DMS114 treated with DMSO at 0.1 percent for 48 hours (cell line): ENCODE results near the gene SLC5A1.
"Not testable (repeated sequence)": the region's sequence is repeated elsewhere in the genome, so short reads cannot be mapped to it uniquely, and the experiment has no call there.

ENCODE experiments used
- DNase-seq: peaks from one replicate; lab custom pipeline; 2025; ENCODE audit not compliant: unreplicated experiment; lab: John Stamatoyannopoulos, UW

SLC5A1 gene

DNA sequence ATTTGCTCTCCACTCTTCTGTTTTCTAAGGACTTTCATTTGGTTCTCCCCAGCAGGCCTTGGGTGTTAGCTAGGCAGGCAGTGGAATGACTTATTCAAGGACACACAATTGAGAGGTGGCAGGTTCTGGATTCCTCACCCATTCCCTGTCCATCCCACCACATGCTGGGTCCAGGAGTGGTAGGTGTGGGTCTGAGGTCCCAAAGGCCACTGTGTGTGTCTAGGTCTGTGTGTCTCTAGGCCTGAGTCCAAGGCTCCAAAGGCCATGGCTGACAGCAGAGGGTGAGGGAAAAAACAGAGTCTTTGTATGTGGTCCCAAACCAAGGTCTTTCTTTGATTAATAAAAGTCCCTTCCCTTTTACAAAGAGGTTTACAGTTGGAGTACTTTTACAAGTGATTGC is 40.8 kb downstream of the SLC5A1 start:
- no peak for DNase-seq

DNA sequence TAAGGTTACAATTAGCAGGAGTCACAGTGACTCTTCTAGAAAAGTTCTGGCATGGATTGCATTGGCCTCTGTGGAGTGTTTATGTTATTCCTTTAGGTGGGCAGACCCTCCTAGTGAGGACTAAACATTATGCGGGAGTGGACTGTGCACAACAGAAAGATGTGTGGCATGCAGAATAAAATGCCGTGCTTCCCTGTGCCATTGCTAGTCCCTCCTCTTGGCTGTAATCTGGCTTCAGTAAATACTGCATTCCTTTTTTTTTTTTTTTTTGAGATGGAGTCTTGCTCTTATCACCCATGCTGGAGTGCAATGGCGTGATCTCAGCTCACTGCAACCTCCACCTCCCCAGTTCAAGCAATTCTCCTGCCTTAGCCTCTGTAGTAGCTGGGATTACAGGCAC is 45.0 kb downstream of the SLC5A1 start:
- DNase-seq: no peak

DNA sequence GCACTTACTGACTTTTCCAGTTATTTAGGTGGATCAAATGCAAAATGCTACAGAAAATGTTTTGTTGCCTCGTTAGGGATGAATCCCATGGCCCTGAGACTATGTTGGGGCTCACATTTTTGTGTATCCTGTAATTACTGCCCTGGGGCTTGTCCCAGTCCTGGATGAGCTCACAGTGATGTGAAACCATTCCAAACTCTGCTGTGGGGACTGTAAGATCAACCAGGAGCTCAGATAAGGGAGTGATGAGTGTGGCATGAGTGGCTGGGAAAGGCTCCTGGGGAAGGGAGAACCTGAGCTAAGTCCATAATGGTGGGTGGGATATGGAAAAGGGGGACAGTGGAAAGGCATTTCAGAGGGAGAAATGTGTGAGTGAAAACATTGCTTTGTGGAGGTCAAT is 54.0 kb downstream of the SLC5A1 start:
- no peak for DNase-seq

GRCh38 chr22:32097881-32098499 is 54.9 kb downstream of the SLC5A1 start:
- no peak for DNase-seq

- DNase-seq: no peak
Observed at GRCh38 chr22:32100711-32101110, 57.6 kb downstream of the SLC5A1 start.

DNA sequence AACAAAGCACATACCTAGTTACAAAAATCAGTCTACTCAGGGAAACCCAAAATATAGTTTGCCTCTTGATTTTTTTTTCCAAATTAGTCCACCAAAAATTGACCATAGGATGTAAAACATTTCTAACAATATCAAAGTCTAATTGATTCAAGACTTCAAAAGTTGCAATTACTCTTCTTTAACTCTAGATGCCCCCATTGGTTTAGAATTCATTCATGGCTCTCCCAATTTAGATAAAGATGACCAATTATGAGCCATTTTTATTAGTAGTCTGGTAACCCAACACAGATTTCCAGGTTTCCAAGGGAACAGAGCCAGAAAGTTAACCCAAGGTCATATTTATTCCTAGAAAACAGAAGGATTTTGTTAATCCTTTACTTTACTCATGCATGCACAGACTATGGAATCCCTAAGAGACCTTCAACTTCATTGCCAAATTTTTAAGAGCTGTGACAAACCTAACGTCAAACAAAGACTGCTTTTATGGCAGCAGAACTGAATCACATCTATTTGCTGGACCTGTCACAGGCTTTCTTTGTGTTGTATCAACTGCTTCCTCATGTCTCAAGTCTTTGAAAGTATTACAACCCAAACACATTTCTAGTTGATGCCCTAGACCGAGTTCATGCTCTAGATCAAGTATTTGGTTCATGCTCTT is 60.7 kb downstream of the SLC5A1 start:
- DNase-seq: peak; percentile 19

DNA sequence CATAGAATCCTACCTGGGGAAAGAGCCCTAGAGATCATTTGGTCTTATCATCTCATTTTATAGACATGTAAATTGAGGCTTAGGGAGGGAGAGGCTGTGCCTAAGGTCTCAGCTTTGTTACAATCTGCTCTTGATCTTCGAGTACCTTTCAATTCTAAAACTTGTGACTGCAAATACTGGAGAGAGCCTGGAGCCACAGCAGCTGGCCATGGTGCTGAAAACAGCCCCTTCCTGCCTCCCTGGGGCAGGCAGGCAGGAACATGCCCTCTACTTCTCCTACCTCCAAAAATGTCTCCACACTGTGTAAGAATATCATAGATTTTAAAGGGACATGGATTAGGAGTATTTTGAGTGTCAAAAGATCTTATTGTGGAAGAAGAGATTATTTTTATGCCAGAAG is 63.9 kb downstream of the SLC5A1 start:
- DNase-seq: no peak

DNA sequence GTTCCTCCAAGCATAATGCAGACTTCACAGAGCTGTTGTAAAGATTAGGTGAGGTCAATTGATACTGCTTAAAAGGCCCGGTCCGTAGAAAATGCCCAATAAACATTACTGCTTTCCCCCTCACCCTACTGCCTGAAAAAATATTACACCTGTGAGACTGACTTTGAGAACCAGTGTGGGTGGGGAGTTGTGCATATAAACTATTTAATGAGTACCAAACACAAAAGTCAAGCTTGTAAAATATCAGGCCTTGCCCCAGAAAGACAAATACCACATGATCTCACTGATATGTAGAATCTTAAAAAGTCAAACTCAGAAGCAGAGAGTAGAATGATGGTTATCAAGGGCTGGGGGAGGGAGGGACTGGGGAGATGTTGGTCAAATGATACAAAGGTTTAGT is 69.3 kb downstream of the SLC5A1 start:
- DNase-seq: no peak

GRCh38 chr22:32119568-32120235 is 76.6 kb downstream of the SLC5A1 start:
- no peak for DNase-seq

DNA sequence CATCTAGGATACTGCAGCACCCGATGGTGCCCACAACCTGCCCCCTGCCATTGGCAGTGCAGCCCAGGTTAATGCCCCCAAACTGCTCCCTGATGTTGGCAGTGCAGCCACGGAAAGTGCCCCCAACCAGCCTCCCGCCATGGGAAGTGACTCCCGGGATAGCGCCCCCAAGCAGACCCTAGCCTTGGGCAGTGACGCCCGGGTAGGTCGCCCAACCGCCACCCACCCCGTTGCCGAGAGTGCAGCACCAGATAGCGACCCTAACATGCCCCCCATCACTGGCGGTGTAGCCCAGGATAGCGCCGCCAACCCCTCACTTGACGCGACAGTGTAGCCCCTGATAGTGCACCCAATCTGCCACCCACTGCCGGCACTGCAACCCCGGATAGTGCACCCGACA is 77.5 kb downstream of the SLC5A1 start:
- no peak for DNase-seq

- DNase-seq: no peak
Observed at GRCh38 chr22:32122899-32123298, 79.8 kb downstream of the SLC5A1 start.

DNA sequence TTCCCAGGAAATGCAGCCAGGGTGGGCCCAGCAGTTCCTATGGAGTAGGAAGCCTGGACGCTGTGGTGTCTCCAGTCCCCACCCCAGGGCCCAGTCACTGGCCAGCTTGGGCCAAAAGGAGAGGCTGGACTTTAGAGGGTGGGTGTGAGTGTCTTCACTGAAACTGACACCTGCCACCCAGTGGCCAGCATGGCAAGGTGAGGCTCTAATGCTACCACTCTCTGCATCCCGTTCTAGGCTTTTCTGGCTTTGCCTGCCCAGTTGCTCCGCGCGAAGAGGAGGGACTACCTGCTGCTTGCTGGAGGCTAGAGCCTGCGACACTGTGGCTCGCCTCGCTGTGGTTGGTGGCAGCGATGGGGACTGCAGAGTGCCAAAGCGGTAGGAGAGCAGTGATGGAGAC is 80.6 kb downstream of the SLC5A1 start:
- no peak for DNase-seq

DNA sequence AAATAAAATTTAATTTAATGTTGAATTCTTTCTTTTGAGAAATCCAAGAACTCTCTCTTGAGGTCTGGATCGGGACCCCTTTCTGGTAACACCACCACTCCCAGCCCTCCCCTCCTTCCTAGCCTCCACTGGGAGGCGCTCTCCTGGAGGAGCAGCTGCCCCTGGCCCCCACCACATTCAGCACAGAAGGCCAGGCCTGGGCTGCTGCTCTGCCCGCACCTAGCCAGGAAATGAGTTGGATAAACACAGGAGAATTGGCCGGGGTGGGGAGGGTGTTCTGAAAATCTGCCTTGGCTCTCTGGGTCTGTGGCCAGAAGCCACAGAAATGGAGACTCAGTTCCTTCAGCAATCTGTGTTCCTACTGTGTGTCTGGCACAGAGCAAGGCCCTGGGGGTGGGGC is 84.8 kb downstream of the SLC5A1 start:
- DNase-seq: no peak

GRCh38 chr22:32130464-32130863 is 87.4 kb downstream of the SLC5A1 start:
- DNase-seq: no peak

GRCh38 chr22:32132126-32132525 is 89.1 kb downstream of the SLC5A1 start:
- DNase-seq: no peak

- DNase-seq: no peak
Observed at GRCh38 chr22:32132783-32133182, 89.7 kb downstream of the SLC5A1 start.

GRCh38 chr22:32134796-32135195 is 91.7 kb downstream of the SLC5A1 start:
- not testable (repeated sequence) for DNase-seq

DNA sequence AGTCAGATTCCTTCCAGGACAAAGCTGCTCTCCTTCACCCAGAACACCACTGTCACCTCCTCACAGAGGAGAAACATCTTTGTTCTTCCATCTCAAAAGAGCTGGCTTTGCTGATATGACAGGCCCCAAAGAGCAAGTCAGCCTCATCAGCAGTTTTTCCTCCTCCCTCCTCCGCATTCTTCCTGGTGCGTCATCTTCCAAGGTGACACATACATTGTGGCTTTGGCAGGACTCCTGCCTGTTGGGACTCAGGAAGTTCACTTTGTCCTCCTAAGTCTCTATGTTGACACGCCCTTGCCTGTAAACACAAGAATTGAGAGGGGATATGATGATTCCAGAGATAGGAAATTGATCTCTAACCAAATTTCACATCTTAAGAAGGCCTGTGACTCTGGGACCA is 92.9 kb downstream of the SLC5A1 start:
- DNase-seq: not testable (repeated sequence)

DNA sequence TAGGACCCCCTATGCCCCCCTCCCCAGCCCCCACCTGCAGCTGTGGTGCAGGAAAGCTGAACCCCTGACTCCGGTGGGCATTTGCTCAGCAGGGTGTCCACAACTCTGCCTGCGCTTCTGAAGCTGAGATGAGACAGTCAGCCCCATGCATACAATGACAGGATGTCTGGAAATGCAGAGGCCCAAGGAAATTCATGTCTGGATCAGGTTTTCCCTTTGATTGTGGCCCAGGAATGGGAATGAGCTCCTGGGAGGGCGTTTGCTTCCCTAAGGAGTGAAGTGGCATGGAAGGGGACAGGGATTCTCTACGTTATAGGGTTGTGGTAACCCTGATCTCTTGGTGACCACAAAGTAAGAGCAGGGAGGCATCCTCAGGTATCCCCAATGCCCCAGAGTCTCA is 93.8 kb downstream of the SLC5A1 start:
- DNase-seq: not testable (repeated sequence)

GRCh38 chr22:32137731-32138324 is 94.8 kb downstream of the SLC5A1 start:
- DNase-seq: not testable (repeated sequence)

DNA sequence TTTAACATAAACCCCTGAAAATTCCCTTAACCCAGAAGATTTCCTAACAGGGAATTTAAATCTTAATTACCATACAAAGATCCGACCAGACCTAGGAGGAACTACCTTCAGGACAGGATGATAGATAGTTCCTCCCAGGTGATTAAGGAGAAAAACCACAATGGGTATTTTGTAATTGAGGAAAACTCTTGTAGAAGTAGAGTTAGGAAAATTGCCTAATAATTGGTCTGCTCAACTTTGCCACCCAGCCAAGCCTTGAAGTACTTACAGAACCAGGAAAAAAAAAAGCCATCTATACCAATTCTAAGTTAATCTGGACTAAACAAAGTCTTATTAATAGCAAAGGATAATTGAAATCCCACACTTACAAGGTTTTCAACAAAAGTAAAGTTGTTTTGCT is 95.5 kb downstream of the SLC5A1 start:
- not testable (repeated sequence) for DNase-seq

DNA sequence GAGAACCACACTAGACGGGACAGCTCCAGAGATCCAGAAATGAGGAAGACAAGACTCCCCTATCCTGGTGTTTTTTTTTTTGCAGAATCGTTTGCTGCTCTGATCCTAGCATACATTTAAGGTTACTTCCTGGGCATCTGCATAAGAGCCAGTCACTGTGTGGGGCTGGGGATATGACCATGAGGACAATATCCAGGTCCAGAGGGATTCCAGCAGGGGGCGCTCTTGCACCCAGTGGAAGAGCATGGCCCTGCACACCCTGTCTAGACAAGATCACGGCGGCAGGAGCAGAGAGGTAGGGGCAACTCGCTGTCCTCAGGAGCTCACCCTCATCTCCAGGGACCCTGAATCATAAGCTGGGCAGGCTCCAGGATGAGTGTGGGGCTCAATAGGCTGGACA is 97.6 kb downstream of the SLC5A1 start:
- DNase-seq: not testable (repeated sequence)
